ENCODE measurements around the gene DTX4.

- TF ChIP-seq, protein P1, sequence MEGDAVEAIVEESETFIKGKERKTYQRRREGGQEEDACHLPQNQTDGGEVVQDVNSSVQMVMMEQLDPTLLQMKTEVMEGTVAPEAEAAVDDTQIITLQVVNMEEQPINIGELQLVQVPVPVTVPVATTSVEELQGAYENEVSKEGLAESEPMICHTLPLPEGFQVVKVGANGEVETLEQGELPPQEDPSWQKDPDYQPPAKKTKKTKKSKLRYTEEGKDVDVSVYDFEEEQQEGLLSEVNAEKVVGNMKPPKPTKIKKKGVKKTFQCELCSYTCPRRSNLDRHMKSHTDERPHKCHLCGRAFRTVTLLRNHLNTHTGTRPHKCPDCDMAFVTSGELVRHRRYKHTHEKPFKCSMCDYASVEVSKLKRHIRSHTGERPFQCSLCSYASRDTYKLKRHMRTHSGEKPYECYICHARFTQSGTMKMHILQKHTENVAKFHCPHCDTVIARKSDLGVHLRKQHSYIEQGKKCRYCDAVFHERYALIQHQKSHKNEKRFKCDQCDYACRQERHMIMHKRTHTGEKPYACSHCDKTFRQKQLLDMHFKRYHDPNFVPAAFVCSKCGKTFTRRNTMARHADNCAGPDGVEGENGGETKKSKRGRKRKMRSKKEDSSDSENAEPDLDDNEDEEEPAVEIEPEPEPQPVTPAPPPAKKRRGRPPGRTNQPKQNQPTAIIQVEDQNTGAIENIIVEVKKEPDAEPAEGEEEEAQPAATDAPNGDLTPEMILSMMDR (conservative IDR thresholded peaks at IDR 0.05; ENCODE audit: low read length) = no peak
- TF ChIP-seq EZH2phosphoT487 (IDR thresholded peaks at IDR 0.05; ENCODE audit: borderline replicate concordance) = no peak
These were observed 7.2 kb downstream of the DTX4 start for GRCh38 chr11:59179121-59179520.

Measured in Loucy (cell line).